SK-N-SH (cell line): Measurements from ENCODE around the gene DNAJA1. TPM values are rescaled to one million over a fixed set of nuclear protein-coding genes. Genes with fewer than 3 reads are reported as not detected.

Source experiments
- CTCF ChIA-PET: fragments of 300-600, 350-600 bp; formaldehyde crosslinking; extraction: SDS; loops from one replicate; lab custom pipeline; 2021; lab: Yijun Ruan, JAX
- POLR2A ChIA-PET: fragments of 350-600 bp; sonication (Branson Sonifier 250); formaldehyde crosslinking; extraction: SDS; loops from one replicate; lab custom pipeline; 2020; ENCODE audit warnings: antibody characterized with exemption, inconsistent platforms; lab: Yijun Ruan, JAX
- DNase-seq: peaks from one replicate; pipeline ENCODE4 v3.0.0; 2012
- H2AFZ ChIP-seq: fragments of 200-600 bp; sonication (generic); 2 replicates; pipeline ENCODE4 v1.8.1; 2016; ENCODE audit warnings: antibody characterized with exemption, mild to moderate bottlenecking, low read depth
- H3F3A ChIP-seq: fragments of 200-600 bp; sonication (generic); replicated peaks from 2 replicates; pipeline ENCODE3; 2016; ENCODE audit warnings: antibody characterized with exemption, mild to moderate bottlenecking; ENCODE audit not compliant: insufficient read depth
- H3K27ac ChIP-seq, 2 experiments: fragments of 200-500 bp in 1 of 2; fragments of 200-600 bp in 1 of 2; sonication (Bioruptor generic) in 1 of 2; sonication (generic), shearing (Covaris generic) in 1 of 2; 2 replicates each; pipeline versions ENCODE4 v1.5.1 to v1.6.1; 2014 to 2016; ENCODE audit warnings: low read depth in 2 of 2, inconsistent platforms in 1 of 2, low read length in 1 of 2, mild to moderate bottlenecking in 1 of 2, mixed read lengths in 1 of 2
- H3K27me3 ChIP-seq: fragments of 200-600 bp; sonication (generic), shearing (Covaris generic); 2 replicates; pipeline ENCODE4 v1.6.1; 2016; ENCODE audit warnings: mixed run types; ENCODE audit not compliant: insufficient read depth
- H3K36me3 ChIP-seq, 2 experiments: fragments of 200-500 bp in 1 of 2; fragments of 200-600 bp in 1 of 2; sonication (Bioruptor generic) in 1 of 2; sonication (generic) in 1 of 2; replicated peaks in 1 of 2; 2 replicates each; pipeline versions ENCODE3 to v1.5.1; 2014 to 2016; ENCODE audit warnings: low read length in 1 of 2, mild to moderate bottlenecking in 1 of 2; ENCODE audit not compliant: insufficient read depth in 2 of 2, control insufficient read depth in 1 of 2
- H3K4me1 ChIP-seq, 2 experiments: fragments of 200-500 bp in 1 of 2; fragments of 200-600 bp in 1 of 2; sonication (Bioruptor generic) in 1 of 2; sonication (generic), shearing (Covaris generic) in 1 of 2; 2 replicates each; pipeline versions ENCODE4 v1.5.1 to v1.6.1; 2014 to 2016; ENCODE audit warnings: low read depth in 1 of 2, low read length in 1 of 2, mixed run types in 1 of 2; ENCODE audit not compliant: insufficient read depth in 2 of 2, control insufficient read depth in 1 of 2
- H3K4me2 ChIP-seq: fragments of 200-600 bp; sonication (generic), shearing (Covaris generic); 2 replicates; pipeline ENCODE4 v1.6.1; 2017; ENCODE audit warnings: mixed run types
- H3K4me3 ChIP-seq, 2 experiments: fragments of 200-500 bp in 1 of 2; fragments of 200-600 bp in 1 of 2; sonication (Bioruptor generic) in 1 of 2; sonication (generic), shearing (Covaris generic) in 1 of 2; 2 replicates each; pipeline versions ENCODE4 v1.5.1 to v1.8.1; 2014 to 2016; ENCODE audit warnings: low read depth in 2 of 2, inconsistent platforms in 1 of 2, low read length in 1 of 2, mild to moderate bottlenecking in 1 of 2, mixed read lengths in 1 of 2, moderate library complexity in 1 of 2
- H3K79me2 ChIP-seq: fragments of 200-600 bp; sonication (generic); 2 replicates; pipeline ENCODE4 v1.8.1; 2017; ENCODE audit warnings: mild to moderate bottlenecking; ENCODE audit not compliant: insufficient read depth
- H3K9ac ChIP-seq: fragments of 200-600 bp; sonication (generic); 2 replicates; pipeline ENCODE4 v1.6.1; 2017; ENCODE audit warnings: mixed run types
- H3K9me2 ChIP-seq: fragments of 200-600 bp; sonication (generic); 2 replicates; pipeline ENCODE4 v1.6.1; 2017; ENCODE audit warnings: mixed run types
- H3K9me3 ChIP-seq: fragments of 200-600 bp; sonication (generic); 2 replicates; pipeline ENCODE4 v1.6.1; 2017; ENCODE audit warnings: mixed run types, mild to moderate bottlenecking, moderate library complexity
- H4K20me1 ChIP-seq: fragments of 200-600 bp; sonication (generic); 2 replicates; pipeline ENCODE4 v1.6.1; 2017; ENCODE audit warnings: mild to moderate bottlenecking, mixed run types; ENCODE audit not compliant: insufficient read depth
- CHD2 ChIP-seq: fragments of 150-350 bp; IDR thresholded peaks from 2 replicates; pipeline ENCODE4 v1.6.1; 2018; ENCODE audit warnings: low read length; ENCODE audit not compliant: partially characterized antibody
- ELF1 ChIP-seq: IDR thresholded peaks from 2 replicates; pipeline ENCODE4 v1.4.0; 2012
- EZH2phosphoT487 ChIP-seq: fragments of 200-600 bp; sonication (generic); IDR thresholded peaks from 2 replicates; pipeline ENCODE4 v1.6.1; 2017; ENCODE audit warnings: low read depth, mixed run types, mild to moderate bottlenecking, antibody characterized with exemption, moderate library complexity, borderline replicate concordance
- GABPA ChIP-seq: IDR thresholded peaks from 2 replicates; pipeline ENCODE4 v1.4.0; 2012; ENCODE audit warnings: low read depth, mild to moderate bottlenecking
- GATA2 ChIP-seq: sonication (generic); formaldehyde crosslinking; IDR thresholded peaks from 2 replicates; pipeline ENCODE4 v1.5.0; 2020; ENCODE audit warnings: mild to moderate bottlenecking, missing genetic modification reagents
- MXI1 ChIP-seq: IDR thresholded peaks from 2 replicates; pipeline ENCODE4 v1.6.1; 2012; ENCODE audit warnings: mild to moderate bottlenecking, low read depth, low read length, improper control_type of control experiment
- POLR2AphosphoS5 ChIP-seq: IDR thresholded peaks from 2 replicates; pipeline ENCODE4 v1.6.1; 2012; ENCODE audit warnings: low read depth, low read length
- SIN3A ChIP-seq: IDR thresholded peaks from 2 replicates; pipeline ENCODE4 v1.6.1; 2012; ENCODE audit warnings: low read depth, mild to moderate bottlenecking, low read length, moderate library complexity, borderline replicate concordance
- SMC3 ChIP-seq: IDR thresholded peaks from 2 replicates; pipeline ENCODE4 v1.6.1; 2012; ENCODE audit warnings: low read depth, low read length, improper control_type of control experiment
- TAF1 ChIP-seq: IDR thresholded peaks from 2 replicates; pipeline ENCODE4 v1.6.1; 2012; ENCODE audit warnings: low read depth, mild to moderate bottlenecking, low read length, moderate library complexity, borderline replicate concordance
- YY1 ChIP-seq: IDR thresholded peaks from 2 replicates; pipeline ENCODE4 v1.4.0; 2012; ENCODE audit warnings: low read depth, mild to moderate bottlenecking
- WGBS: methylation state at CpG from one replicate; pipeline ENCODE4 v1.1.6; 2017; ENCODE audit warnings: low lambda C conversion rate; 5-methylcytosine and 5-hydroxymethylcytosine counted together
- polyA plus RNA-seq, 3 experiments: library from polyadenylated mRNA; depleted of rRNA; stranded (reverse); fragments of >200 nt; gene quantifications; 2 replicates each; pipeline ENCODE4 v1.2.3, GENCODE V29; 2012
- TF ChIP-seq, protein P1 (sequence below): IDR thresholded peaks from 2 replicates; pipeline ENCODE4 v1.4.0; 2012; ENCODE audit warnings: low read depth, borderline replicate concordance
- TF ChIP-seq, protein P2 (sequence below): fragments of 150-350 bp; IDR thresholded peaks from 2 replicates; pipeline ENCODE4 v1.6.1; 2016; ENCODE audit warnings: mild to moderate bottlenecking, low read depth, low read length
- TF ChIP-seq, protein P3 (sequence below): IDR thresholded peaks from 2 replicates; pipeline ENCODE4; 2012
- TF ChIP-seq, protein P4 (sequence below): IDR thresholded peaks from 2 replicates; pipeline ENCODE4 v1.4.0; 2012; ENCODE audit warnings: low read depth

Gene DNAJA1
- polyA plus RNA-seq, 1 of the 3 experiments (the other 2 are of a cell fraction): 103 TPM

DNA sequence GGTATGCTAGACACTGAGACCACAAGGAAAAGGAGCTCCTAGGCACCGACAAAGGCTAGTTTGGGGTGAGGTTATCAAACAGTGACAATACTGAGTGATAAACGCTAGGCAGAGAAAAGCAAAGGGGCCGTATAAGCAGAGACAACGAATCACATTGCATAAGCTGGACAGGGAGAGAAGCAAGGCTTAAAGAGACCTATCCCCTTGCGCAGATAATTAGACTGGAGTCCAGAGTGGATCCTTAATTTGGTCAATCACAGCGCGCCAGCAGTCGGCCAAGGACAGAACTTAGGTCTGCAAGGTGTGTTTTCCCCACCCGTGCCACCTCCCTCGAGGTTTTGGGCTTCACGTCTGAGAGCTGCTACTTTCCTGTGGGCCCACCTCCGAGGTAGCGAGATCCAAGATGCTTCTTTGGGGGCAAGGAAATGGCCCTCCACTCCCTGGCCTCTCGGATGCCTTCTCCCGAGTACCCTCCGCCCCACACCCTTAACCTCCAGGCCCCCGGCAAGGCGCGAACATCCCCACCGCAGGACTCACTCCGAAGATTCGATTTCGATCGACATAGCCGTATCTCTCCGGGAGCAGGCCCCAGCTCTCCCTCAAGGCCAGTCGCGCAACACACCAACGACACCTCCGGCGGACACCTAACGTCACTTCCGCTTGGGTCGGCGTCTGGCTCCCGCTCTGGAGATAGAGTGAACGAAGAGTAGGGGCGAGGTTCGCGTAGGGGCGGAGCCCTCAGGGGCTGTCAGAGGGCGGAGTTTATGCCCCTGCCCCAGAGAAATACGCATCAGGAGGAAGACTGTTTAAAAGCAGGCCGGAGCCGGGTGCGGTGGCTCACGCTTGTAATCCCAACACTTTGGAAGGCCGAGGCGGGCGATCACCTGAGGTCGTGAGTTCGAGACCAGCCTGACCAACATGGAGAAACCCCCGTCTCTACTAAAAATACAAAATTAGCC lies 51.3 kb downstream of the DNAJA1 start, which contains the start of gene SMU1:
TSS of gene SMU1 (minus strand) at position 629 of the 959 bp plus-strand sequence. CDS start at position 563, 66 bp downstream.
- H3K36me3 ChIP-seq: peaks cover 16 to 25% of the 10 kb centered on the region in 2 experiments
- H4K20me1 ChIP-seq: no peaks in the 10 kb centered on the region
- H3K4me2 ChIP-seq: peak within 1 kb of the TSS; percentile 89
- peak within 1 kb of the TSS; percentile 81 for H2AFZ ChIP-seq
- no peaks in the 10 kb centered on the region for H3K27me3 ChIP-seq
- ChIA-PET CTCF (interaction anchor here (0.8 to 3.1 kb wide), 7 partner anchors 32 to 164 kb away, joined by 3 to 16 read pairs (median 4); partner anchors contain the start of gene SPINK4), POLR2A (interaction anchor here (0.7 to 2.5 kb wide), 6 partner anchors 9 to 164 kb away, joined by 3 to 15 read pairs (median 4); partner anchors contain the start of genes B4GALT1 and DNAJA1)
- DNase-seq: peak; percentile 96
- peaks cover 20% of the 10 kb centered on the region for H3F3A ChIP-seq
- no peaks in the 10 kb centered on the region for H3K9me3 ChIP-seq
- TF ChIP-seq SMC3: no peak
- TF ChIP-seq EZH2phosphoT487: no peak
- peak; percentile 98 for TF ChIP-seq GABPA
- TF ChIP-seq CHD2: peak; percentile 56
- TF ChIP-seq, protein P1, sequence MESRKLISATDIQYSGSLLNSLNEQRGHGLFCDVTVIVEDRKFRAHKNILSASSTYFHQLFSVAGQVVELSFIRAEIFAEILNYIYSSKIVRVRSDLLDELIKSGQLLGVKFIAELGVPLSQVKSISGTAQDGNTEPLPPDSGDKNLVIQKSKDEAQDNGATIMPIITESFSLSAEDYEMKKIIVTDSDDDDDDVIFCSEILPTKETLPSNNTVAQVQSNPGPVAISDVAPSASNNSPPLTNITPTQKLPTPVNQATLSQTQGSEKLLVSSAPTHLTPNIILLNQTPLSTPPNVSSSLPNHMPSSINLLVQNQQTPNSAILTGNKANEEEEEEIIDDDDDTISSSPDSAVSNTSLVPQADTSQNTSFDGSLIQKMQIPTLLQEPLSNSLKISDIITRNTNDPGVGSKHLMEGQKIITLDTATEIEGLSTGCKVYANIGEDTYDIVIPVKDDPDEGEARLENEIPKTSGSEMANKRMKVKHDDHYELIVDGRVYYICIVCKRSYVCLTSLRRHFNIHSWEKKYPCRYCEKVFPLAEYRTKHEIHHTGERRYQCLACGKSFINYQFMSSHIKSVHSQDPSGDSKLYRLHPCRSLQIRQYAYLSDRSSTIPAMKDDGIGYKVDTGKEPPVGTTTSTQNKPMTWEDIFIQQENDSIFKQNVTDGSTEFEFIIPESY: 0 out of 2 replicates have a peak, but pooled peaks have one; percentile 43
- peak; percentile 68; the same call in 1 of the 2 replicates for TF ChIP-seq MXI1
- TF ChIP-seq TAF1: peak; percentile 73
- TF ChIP-seq, protein P2, sequence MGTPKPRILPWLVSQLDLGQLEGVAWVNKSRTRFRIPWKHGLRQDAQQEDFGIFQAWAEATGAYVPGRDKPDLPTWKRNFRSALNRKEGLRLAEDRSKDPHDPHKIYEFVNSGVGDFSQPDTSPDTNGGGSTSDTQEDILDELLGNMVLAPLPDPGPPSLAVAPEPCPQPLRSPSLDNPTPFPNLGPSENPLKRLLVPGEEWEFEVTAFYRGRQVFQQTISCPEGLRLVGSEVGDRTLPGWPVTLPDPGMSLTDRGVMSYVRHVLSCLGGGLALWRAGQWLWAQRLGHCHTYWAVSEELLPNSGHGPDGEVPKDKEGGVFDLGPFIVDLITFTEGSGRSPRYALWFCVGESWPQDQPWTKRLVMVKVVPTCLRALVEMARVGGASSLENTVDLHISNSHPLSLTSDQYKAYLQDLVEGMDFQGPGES: no peak
- TF ChIP-seq, protein P3, sequence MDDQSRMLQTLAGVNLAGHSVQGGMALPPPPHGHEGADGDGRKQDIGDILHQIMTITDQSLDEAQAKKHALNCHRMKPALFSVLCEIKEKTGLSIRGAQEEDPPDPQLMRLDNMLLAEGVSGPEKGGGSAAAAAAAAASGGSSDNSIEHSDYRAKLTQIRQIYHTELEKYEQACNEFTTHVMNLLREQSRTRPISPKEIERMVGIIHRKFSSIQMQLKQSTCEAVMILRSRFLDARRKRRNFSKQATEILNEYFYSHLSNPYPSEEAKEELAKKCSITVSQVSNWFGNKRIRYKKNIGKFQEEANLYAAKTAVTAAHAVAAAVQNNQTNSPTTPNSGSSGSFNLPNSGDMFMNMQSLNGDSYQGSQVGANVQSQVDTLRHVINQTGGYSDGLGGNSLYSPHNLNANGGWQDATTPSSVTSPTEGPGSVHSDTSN: peak; percentile 35; the same call in 1 of the 2 replicates
- TF ChIP-seq, protein P4, sequence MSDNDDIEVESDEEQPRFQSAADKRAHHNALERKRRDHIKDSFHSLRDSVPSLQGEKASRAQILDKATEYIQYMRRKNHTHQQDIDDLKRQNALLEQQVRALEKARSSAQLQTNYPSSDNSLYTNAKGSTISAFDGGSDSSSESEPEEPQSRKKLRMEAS: peak; percentile 85
- TF ChIP-seq POLR2AphosphoS5: peak; percentile 88
- no peak for TF ChIP-seq GATA2 (CRISPR knock-in tag)
- TF ChIP-seq SIN3A: 0 out of 2 replicates have a peak, but pooled peaks have one; percentile 19
- TF ChIP-seq YY1: 0 out of 2 replicates have a peak, but pooled peaks have one; percentile 48
- TF ChIP-seq ELF1: peak; percentile 34; the same call in 1 of the 2 replicates
- H3K4me1 ChIP-seq: peaks cover 5 to 6% of the 10 kb centered on the region in 2 experiments; a peak in 3 of 4 replicates
- no peaks in the 10 kb centered on the region for H3K9me2 ChIP-seq
- under 1% methylated on average over 25 of the region's 53 CpGs for WGBS
- H3K9ac ChIP-seq: peak within 1 kb of the TSS; percentile 88
- peak within 1 kb of the TSS; percentile 79 to 80 for H3K4me3 ChIP-seq
- H3K27ac ChIP-seq: peak within 1 kb of the TSS; percentile 81 to 84
- peaks cover 57% of the 10 kb centered on the region for H3K79me2 ChIP-seq
